GM23338 (cell line): Measurements from ENCODE around the gene PRMT7. TPM values are rescaled to one million over a fixed set of nuclear protein-coding genes. Genes with fewer than 3 reads are reported as not detected.

Experiments
- polyA plus RNA-seq: library from polyadenylated mRNA; unstranded; fragments of >200 nt; fragmentation: Nextera tagmentation; extraction: Ambion mirVana; gene quantifications from 2 replicates; pipeline ENCODE4 v1.2.1, GENCODE V29; 2016
- small RNA-seq: library from RNA; depleted of rRNA; stranded (forward); fragments of <200 nt; gene quantifications from one replicate; pipeline ENCODE3, GENCODE V24; 2014; ENCODE audit warnings: low replicate concordance
- total RNA-seq: library from RNA; depleted of rRNA; stranded (reverse); fragments of >200 nt; shearing (Covaris generic); gene quantifications from 2 replicates; pipeline ENCODE4 v1.2.3, GENCODE V29; 2014; rRNA removed

Gene PRMT7
- total and polyA plus RNA-seq, 2 experiments from 2014 or later = 20.2 to 65.3 TPM

Small RNA genes within 50 kb of the gene (small RNA-seq; reads per million reads assigned to genes)
- gene RNU4-30P (0.10 reads per million), gene RNU6-1262P (not detected)

Other genes starting within 250 kb of the PRMT7 start
- 34.5 and 40.9 TPM in 2 replicates for gene NFATC3, start 225.6 kb upstream of the PRMT7 start, total RNA-seq
- 9.2 and 9.3 TPM in 2 replicates for gene NFATC3, start 225.6 kb upstream of the PRMT7 start, polyA plus RNA-seq
- 42.7 and 44.0 TPM in 2 replicates for gene ESRP2, start 74.9 kb upstream of the PRMT7 start, total RNA-seq
- gene ESRP2, start 74.9 kb upstream of the PRMT7 start, polyA plus RNA-seq = 16.2 TPM in 2 replicates
- 14.8 and 14.9 TPM in 2 replicates for gene PLA2G15, start 65.6 kb upstream of the PRMT7 start, total RNA-seq
- 3.1 TPM in 2 replicates for gene PLA2G15, start 65.6 kb upstream of the PRMT7 start, polyA plus RNA-seq
- gene SLC7A6, start 46.5 kb upstream of the PRMT7 start, total RNA-seq = 19.7 and 30.9 TPM in 2 replicates
- 15.0 and 16.6 TPM in 2 replicates for gene SLC7A6, start 46.5 kb upstream of the PRMT7 start, polyA plus RNA-seq
- gene SLC7A6OS, start 73 bp upstream of the PRMT7 start, total RNA-seq = 16.4 and 16.5 TPM in 2 replicates
- 13.8 and 17.9 TPM in 2 replicates for gene SLC7A6OS, start 73 bp upstream of the PRMT7 start, polyA plus RNA-seq
- gene SMPD3, start 137.5 kb downstream of the PRMT7 start, total RNA-seq = 0.31 and 0.83 TPM in 2 replicates
- gene SMPD3, start 137.5 kb downstream of the PRMT7 start, polyA plus RNA-seq = 0.57 and 0.68 TPM in 2 replicates
- 14.6 and 20.5 TPM in 2 replicates for gene ZFP90, start 228.3 kb downstream of the PRMT7 start, total RNA-seq
- gene ZFP90, start 228.3 kb downstream of the PRMT7 start, polyA plus RNA-seq = 10.0 and 12.8 TPM in 2 replicates